GM19455 (cell line): ENCODE results near the gene RHOV.

Experiments used
- ATAC-seq: cut with Tn5 transposase; IDR thresholded peaks from one replicate; pipeline ENCODE4 v1.9.1; 2021; ENCODE audit not compliant: unreplicated experiment

The RHOV gene, protein sequence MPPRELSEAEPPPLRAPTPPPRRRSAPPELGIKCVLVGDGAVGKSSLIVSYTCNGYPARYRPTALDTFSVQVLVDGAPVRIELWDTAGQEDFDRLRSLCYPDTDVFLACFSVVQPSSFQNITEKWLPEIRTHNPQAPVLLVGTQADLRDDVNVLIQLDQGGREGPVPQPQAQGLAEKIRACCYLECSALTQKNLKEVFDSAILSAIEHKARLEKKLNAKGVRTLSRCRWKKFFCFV

GRCh38 chr15:40873694-40874561, at the start of gene RHOV:
TSS of gene RHOV (minus strand) at chr15:40874234. CDS start at chr15:40874139, 95 bp downstream.
- peak; percentile 67 for ATAC-seq

DNA sequence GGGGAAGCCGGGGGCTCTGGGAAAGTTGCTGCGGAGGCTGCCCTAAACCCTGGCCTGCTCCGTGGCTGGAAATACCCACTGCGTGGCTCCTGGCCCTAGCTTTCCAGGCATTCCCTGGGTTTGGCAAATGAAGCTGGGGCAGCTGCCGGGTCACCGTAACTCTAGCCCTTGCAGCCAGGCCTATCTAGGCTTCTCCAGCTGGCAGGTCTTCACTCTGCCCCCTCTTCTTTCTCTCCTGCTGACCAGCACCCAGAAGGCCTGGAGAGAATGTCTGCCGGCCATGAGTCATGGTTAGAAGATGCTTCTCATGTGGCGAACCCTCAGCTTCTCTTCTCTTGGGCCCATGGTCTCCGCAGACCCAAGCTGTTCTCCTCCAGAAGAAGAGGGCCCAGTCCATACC, 49.5 kb upstream of the RHOV start:
- no peak for ATAC-seq

- ATAC-seq: no peak
Measured at GRCh38 chr15:40922608-40923005, 48.6 kb upstream of the RHOV start.

- ATAC-seq: no peak
Measured at GRCh38 chr15:40921949-40922607, 48.0 kb upstream of the RHOV start.

DNA sequence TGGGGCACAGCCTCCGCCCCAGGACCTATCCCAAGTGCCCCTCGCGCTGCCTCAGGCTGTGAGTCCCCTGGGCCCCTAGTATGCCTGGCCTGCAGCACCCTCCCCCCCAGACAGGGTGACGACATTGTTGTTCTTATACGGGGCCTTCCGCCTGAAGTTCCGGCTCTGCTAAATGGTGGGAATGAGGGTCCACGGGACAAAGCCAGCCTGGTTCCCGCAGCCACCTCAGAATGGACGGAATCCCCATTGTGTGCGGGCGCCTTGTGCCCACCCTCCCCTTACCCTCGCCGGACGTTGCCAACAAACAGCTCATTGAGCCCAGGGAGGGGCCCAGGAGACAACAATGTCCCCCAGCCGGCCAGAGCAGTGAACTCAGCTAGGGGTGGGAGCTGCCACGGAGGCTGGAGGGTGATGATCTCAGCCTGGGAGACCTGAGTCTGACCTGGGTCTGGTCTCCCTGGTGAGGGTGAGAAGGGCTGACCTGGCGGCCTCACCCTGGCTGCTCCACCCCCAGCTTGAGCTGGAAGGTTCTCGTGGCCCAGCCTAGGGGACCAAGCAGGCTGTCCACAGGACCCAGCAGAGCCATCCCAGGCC, 44.9 kb upstream of the RHOV start:
- ATAC-seq: no peak

DNA sequence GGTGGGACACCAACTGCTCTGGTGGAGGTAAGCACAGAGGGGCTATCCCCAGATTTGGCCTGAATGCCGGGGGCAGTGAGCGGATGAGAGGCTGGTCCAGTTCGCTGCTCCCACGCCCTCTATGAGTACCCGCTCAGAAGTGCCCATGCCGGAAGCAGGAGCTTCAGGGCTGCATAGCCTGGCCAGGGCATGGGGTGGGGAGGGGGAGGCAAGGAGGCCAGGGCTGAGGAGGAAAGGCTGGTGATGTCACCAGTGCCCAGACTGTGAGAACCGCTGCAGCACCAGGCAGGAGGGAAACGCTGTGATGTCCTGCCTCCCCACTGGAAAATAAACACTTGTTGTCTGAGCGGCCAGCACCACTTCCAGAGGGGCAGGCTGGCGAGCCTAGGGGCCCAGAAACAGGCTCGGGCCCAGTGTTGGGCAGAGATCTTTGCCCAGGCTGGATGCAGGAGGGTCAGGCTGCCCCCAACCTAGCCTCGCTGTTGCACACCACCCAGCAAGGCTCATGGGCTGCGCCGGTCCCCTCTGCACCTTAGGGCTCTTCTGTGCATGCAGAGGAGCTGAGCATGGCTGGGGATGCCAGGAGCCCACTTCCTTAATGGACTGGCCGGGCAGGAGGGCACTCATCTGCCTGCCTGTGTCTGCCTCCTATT, 44.2 kb upstream of the RHOV start:
- no peak for ATAC-seq

GRCh38 chr15:40917585-40917984, 43.6 kb upstream of the RHOV start:
- ATAC-seq: no peak

DNA sequence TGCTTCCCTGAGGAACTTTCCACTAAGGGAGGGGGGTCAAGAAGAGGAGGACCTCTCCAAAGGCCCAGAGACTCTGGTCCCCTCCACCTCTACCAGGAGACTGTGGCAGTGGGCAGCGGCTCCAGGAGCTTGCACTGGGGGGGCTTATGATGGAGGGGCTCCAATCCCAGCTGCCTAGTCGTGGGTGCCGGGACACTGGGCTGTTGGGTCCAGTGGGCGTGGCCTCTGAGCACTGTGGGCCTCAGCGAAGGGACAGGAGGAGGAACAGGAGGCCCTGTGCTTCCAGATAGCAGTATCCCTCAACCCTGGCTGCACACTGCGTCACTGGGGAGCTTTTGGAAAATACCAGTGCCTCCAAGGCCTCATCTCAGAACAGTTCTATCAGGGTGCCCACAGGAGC, 41.6 kb upstream of the RHOV start:
- no peak for ATAC-seq

DNA sequence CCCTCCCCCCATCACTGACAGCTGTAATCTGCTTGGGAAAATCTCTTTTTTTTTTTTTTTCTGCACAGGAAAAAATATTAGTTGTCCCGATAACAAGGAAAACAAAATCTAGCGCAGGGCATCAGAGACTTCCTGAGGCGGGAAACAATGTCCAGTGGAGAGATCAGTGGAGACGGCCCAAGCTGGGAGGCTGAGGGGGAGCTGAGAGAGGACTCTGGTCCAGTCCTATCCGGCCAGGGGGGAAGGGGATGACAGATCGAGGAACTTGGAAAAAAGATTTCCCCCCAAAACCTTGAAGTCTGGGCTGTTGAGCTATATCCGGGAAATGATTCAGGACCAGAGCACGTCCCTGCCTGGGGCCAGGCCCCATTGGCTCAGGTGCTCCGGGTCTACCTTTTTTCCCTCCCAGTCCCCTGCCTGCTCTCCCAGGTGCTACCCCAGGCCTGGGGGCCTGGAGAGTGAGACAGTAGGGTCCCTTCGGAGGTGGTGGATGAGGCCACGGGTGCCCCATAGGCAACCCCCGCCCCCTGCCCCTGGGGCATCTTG, 41.2 kb upstream of the RHOV start:
- no peak for ATAC-seq

GRCh38 chr15:40914486-40914885, 40.5 kb upstream of the RHOV start:
- no peak for ATAC-seq

- ATAC-seq: no peak
Measured at GRCh38 chr15:40914013-40914412, 40.0 kb upstream of the RHOV start.

GRCh38 chr15:40912478-40912877, 38.4 kb upstream of the RHOV start:
- no peak for ATAC-seq

GRCh38 chr15:40911693-40912092, 37.7 kb upstream of the RHOV start:
- no peak for ATAC-seq

- no peak for ATAC-seq
Measured at GRCh38 chr15:40911141-40911540, 37.1 kb upstream of the RHOV start.

DNA sequence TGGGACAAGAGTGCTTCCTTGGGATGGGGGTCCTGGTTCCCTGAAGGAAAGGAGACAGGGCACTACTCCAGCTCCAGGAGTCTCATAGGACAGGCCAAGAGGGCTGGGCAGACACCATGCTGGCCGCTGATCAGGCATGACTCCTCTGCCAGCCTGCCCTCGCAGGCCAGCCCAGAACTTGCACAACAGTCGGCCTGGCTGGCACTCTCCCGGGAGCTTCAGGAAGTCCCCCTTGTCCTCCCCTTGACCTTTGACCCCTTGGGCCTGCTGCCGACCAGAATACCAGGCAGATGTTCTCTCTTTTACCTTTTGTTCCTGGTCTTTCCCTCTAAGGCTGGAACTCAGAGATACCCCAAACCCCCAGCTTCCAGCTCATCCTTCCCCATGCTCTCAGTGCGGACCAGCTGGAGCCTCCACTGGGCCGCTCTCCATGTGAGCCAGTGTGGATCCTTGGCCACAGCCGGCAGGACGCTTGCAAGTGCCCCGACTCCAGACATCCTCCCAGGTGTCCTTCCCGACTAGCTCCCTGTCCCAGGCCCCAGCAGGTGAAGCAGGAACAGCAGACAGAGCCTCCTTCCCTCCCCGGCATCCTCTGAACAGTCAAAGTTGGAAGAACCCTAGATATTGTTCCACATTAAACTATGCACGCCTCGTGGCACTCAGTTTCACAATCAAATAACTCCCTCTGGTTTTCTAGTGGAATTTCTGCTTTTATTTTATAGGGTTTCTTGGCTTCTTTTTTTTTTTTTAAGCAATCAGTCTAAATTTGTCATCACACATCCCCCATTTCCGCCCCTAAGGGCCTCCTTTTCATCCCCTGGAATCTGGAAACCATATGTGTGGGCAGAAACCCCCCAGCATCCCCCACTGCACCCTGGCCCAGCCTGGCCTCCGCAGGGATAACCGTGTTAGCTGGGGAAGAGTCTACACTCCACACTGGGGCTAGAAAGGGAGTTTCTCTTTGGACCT, 35.9 kb upstream of the RHOV start:
- ATAC-seq: no peak

DNA sequence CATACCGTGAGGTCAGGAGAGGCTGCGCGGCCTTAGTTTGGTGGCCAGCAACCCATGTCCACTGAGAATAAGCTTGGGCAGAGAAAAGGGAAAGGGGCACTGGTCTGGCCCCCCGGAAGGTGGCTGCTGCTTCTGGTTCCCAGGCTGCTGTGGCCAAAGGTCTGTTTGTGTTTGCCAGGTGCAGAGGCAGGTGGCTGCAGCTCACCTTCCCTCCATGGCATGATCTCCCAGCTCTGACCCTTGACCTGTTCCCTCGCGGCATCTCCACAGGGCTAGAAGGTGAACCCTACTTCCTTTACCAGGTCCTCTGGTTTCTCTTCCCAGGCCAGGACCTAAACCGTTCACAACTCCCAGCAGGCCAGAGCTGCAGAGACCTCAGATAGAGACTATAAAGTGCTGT, 34.1 kb upstream of the RHOV start:
- no peak for ATAC-seq

- ATAC-seq: no peak
Measured at GRCh38 chr15:40906991-40907802, 33.2 kb upstream of the RHOV start.

- peak; percentile 70 for ATAC-seq
Measured at GRCh38 chr15:40906091-40906990, 32.3 kb upstream of the RHOV start.
